ENCODE data around the gene PTGDR2.

GRCh38 chr11:60813324-60813723 lies 42.4 kb downstream of the PTGDR2 start:
- TF ChIP-seq CTCF (IDR thresholded peaks at IDR 0.05), result no peak
- TF ChIP-seq POLR2A (IDR thresholded peaks at IDR 0.05), result no peak

Measured in uterus (tissue), 2 donors.